Stomach (tissue), 9 donors: ENCODE results near the gene ABCF2. TPM values are rescaled to one million over a fixed set of nuclear protein-coding genes. Genes with fewer than 3 reads are reported as not detected.
A peak's percentile ranks its signal among the peaks of the same experiment; 100 is the strongest.

Experiments used
- DNase-seq, 2 donors: peaks; one replicate each; pipeline versions ENCODE4 v3.0.0 to v3.0.0-alpha.2; 2013 to 2019
- H3K27ac ChIP-seq, 5 donors: fragments of 200-600 bp in 4 of 5; sonication (generic) in 4 of 5; one replicate each; pipeline ENCODE4 v1.5.1; 2013 to 2019; ENCODE audit warnings: mild to moderate bottlenecking in 1 of 5, moderate library complexity in 1 of 5
- H3K27me3 ChIP-seq, 3 donors: fragments of 200-600 bp; sonication (generic); one replicate each; pipeline ENCODE4 v1.5.1; 2017 to 2019; ENCODE audit warnings: mixed run types in 1 of 3
- H3K36me3 ChIP-seq, 4 donors: fragments of 200-600 bp; sonication (generic); 1 replicate in 3 of 4; 2 replicates in 1 of 4; pipeline ENCODE4 v1.5.1; 2016 to 2019
- H3K4me1 ChIP-seq, 4 donors: fragments of 200-600 bp; sonication (generic); one replicate each; pipeline ENCODE4 v1.5.1; 2016 to 2019
- H3K4me3 ChIP-seq, 4 donors: fragments of 200-600 bp; sonication (generic) in 3 of 4; one replicate each; pipeline ENCODE4 v1.5.1; 2016 to 2019; ENCODE audit warnings: mild to moderate bottlenecking in 1 of 4
- H3K9me3 ChIP-seq, 4 donors: fragments of 200-600 bp; sonication (generic); one replicate each; pipeline ENCODE4 v1.5.1; 2016 to 2019
- CTCF ChIP-seq, 7 experiments: fragments of 450-650 bp in 4 of 7; fragments of 200-600 bp in 3 of 7; sonication (generic) in 3 of 7; IDR thresholded peaks; one replicate each; pipeline ENCODE4 v1.5.1; 2016 to 2019; ENCODE audit warnings: antibody characterized with exemption in 7 of 7, control low read depth in 2 of 7, mild to moderate bottlenecking in 1 of 7
- EP300 ChIP-seq: sonication (generic); formaldehyde crosslinking; IDR thresholded peaks from one replicate; pipeline ENCODE4 v1.6.1; 2017; ENCODE audit warnings: antibody characterized with exemption
- POLR2A ChIP-seq, 4 donors: fragments of 450-650 bp; IDR thresholded peaks; one replicate each; pipeline ENCODE4 v1.6.1; 2016; ENCODE audit warnings: antibody characterized with exemption in 4 of 4, control low read depth in 2 of 4, mild to moderate bottlenecking in 1 of 4, moderate library complexity in 1 of 4
- POLR2AphosphoS5 ChIP-seq, 3 donors: sonication (generic); formaldehyde crosslinking; IDR thresholded peaks; one replicate each; pipeline ENCODE4 v1.6.1; 2016; ENCODE audit warnings: antibody characterized with exemption in 3 of 3
- WGBS, 5 donors: extraction: QIAGEN DNeasy Blood & Tissue Kit in 3 of 5; methylation state at CpG; one replicate each; pipeline versions ENCODE4 v1.1.5 to v1.1.7; 2013 to 2018; 5-methylcytosine and 5-hydroxymethylcytosine counted together
- intact Hi-C: fragments of 100-400 bp; cut with DNase I; formaldehyde crosslinking; loops from one replicate; pipeline ENCODE4 v1.15.1; 2023; ENCODE audit warnings: low total_unique reads
- polyA plus RNA-seq, 3 donors: library from polyadenylated mRNA; stranded (reverse); fragments of 200-250 nt; gene quantifications; one replicate each; pipeline ENCODE4 v1.2.3, GENCODE V29; 2013
- total RNA-seq, 5 donors: library from RNA; depleted of rRNA; stranded (reverse); fragments of >200 nt; gene quantifications; one replicate each; pipeline versions ENCODE4 v1.1.0 to v1.2.3, GENCODE V29; 2014 to 2016
- donor health status: healthy with polysubstance abuse.
- donor health status: Bipolar disorder and iron deficiency.
- donor health status: healthy.

The ABCF2 gene
- total and polyA plus RNA-seq, 8 donors = 5.2 to 28.0 (median 15.2) TPM

GRCh38 chr7:151168003-151168786, 58.8 kb downstream of the ABCF2 start:
- H3K4me3 ChIP-seq = peak overlapping the region; percentile 46 to 66 (median 50)
- peaks cover 18 to 28% (median 23%) of the 10 kb centered on the region in 4 donors for H3K4me1 ChIP-seq
- TF ChIP-seq CTCF (IDR thresholded peaks at IDR 0.05) (peak in 4 of 7 experiments; percentile 31 to 70 (median 55)), EP300 (no peak)
- intact Hi-C loops = loop anchor here (5.0 kb wide), 1 partner anchor 41 kb away; no protein-coding TSS in a partner anchor
- H3K27ac ChIP-seq = no peak overlapping the region
- H3K36me3 ChIP-seq = no peaks in the 10 kb centered on the region
- WGBS, 5 donors = 2 to 4% (median 3%) methylated on average over 25 to 51 of the region's 52 CpGs
- H3K27me3 ChIP-seq = peaks cover 16 to 93% (median 57%) of the 10 kb centered on the region in 3 donors
- peak; percentile 42 to 76 for DNase-seq
- H3K9me3 ChIP-seq = no peaks in the 10 kb centered on the region

GRCh38 chr7:151167197-151167961, 59.6 kb downstream of the ABCF2 start, which contains the start of gene GBX1:
Gene GBX1, minus strand, starts transcription at chr7:151167694. Its CDS starts 146 bp downstream, at chr7:151167548.
- Histone ChIP-seq H3K27me3 (peaks cover 16 to 93% (median 55%) of the 10 kb centered on the region in 3 donors), H3K4me3 (peak within 1 kb of the TSS; percentile 46 to 66 (median 50))
- DNase-seq = peak; percentile 20 to 79

GRCh38 chr7:151166629-151167196, 60.3 kb downstream of the ABCF2 start:
- DNase-seq = no peak
- no peaks in the 10 kb centered on the region for H3K36me3 ChIP-seq
- H3K27ac ChIP-seq = no peak overlapping the region
- H3K4me3 ChIP-seq = peak overlapping the region; percentile 46 to 66 (median 50)
- TF ChIP-seq EP300 = no peak
- no peak for TF ChIP-seq POLR2AphosphoS5 (IDR thresholded peaks at IDR 0.05)
- TF ChIP-seq POLR2A (IDR thresholded peaks at IDR 0.05) = no peak
- no peak for TF ChIP-seq CTCF (IDR thresholded peaks at IDR 0.05)
- no peaks in the 10 kb centered on the region for H3K9me3 ChIP-seq
- WGBS, 5 donors = 11 to 24% (median 13%) methylated on average over 15 to 31 of the region's 31 CpGs
- H3K27me3 ChIP-seq = peaks cover 16 to 92% (median 55%) of the 10 kb centered on the region in 3 donors
- intact Hi-C loops = loop anchor here (5.0 kb wide), 1 partner anchor 39 kb away; no protein-coding TSS in a partner anchor
- H3K4me1 ChIP-seq = peaks cover 18 to 21% (median 20%) of the 10 kb centered on the region in 4 donors

More at GRCh38 chr7:151167197-151167961, 59.6 kb downstream of the ABCF2 start, which contains the start of gene GBX1:
- H3K4me1 ChIP-seq = peaks cover 18 to 23% (median 21%) of the 10 kb centered on the region in 4 donors
- H3K27ac ChIP-seq = no peak within 1 kb of the TSS
- WGBS, 5 donors = 1 to 2% (median 1%) methylated on average over 26 to 101 of the region's 101 CpGs
- intact Hi-C loops = loop anchor here (5.0 kb wide), 1 partner anchor 40 kb away; no protein-coding TSS in a partner anchor
- H3K36me3 ChIP-seq = no peaks in the 10 kb centered on the region
- no peaks in the 10 kb centered on the region for H3K9me3 ChIP-seq
- TF ChIP-seq CTCF (IDR thresholded peaks at IDR 0.05) (no peak), POLR2AphosphoS5 (IDR thresholded peaks at IDR 0.05) (no peak), EP300 (no peak), POLR2A (IDR thresholded peaks at IDR 0.05) (no peak)

Other genes starting within 250 kb of the ABCF2 start
- 10 to 100 TPM in 2 of 5 donors, 1 to 10 TPM in 3; 4.5 to 77.7 (median 8.8) TPM for gene KCNH2, start 248.9 kb downstream of the ABCF2 start, total RNA-seq
- gene KCNH2, start 248.9 kb downstream of the ABCF2 start, polyA plus RNA-seq = 10 to 100 TPM in 1 of 3 donors, 1 to 10 TPM in 2; 4.0 to 13.4 (median 4.2) TPM
- gene NOS3, start 236.2 kb downstream of the ABCF2 start, total RNA-seq = 10 to 100 TPM in 3 of 5 donors, 1 to 10 TPM in 2; 6.2 to 45.1 (median 27.7) TPM
- 1 to 10 TPM; 2.5 to 5.3 (median 4.4) TPM for gene NOS3, start 236.2 kb downstream of the ABCF2 start, polyA plus RNA-seq
- gene ATG9B, start 202.7 kb downstream of the ABCF2 start, total RNA-seq = 10 to 100 TPM in 1 of 5 donors, under 1 TPM in 1, not detected in 3; 0.55 to 33.0 TPM
- 10 to 100 TPM in 1 of 3 donors, under 1 TPM in 1, not detected in 1; 0.31 to 17.1 TPM for gene ATG9B, start 202.7 kb downstream of the ABCF2 start, polyA plus RNA-seq
- gene ABCB8, start 198.8 kb downstream of the ABCF2 start, total RNA-seq = 10 to 100 TPM; 14.1 to 57.2 (median 33.9) TPM
- 10 to 100 TPM in 1 of 3 donors, 1 to 10 TPM in 2; 9.5 to 19.1 (median 10.0) TPM for gene ABCB8, start 198.8 kb downstream of the ABCF2 start, polyA plus RNA-seq
- 10 to 100 TPM in 2 of 5 donors, under 1 TPM in 3; 0.29 to 25.9 (median 0.43) TPM for gene ASIC3, start 178.7 kb downstream of the ABCF2 start, total RNA-seq
- gene ASIC3, start 178.7 kb downstream of the ABCF2 start, polyA plus RNA-seq = 1 to 10 TPM; 2.7 to 4.7 (median 3.7) TPM
- 10 to 100 TPM in 2 of 5 donors, 1 to 10 TPM in 1, under 1 TPM in 1, not detected in 1; 0.87 to 46.1 (median 11.0) TPM for gene CDK5, start 169.3 kb downstream of the ABCF2 start, total RNA-seq
- gene CDK5, start 169.3 kb downstream of the ABCF2 start, polyA plus RNA-seq = 10 to 100 TPM in 2 of 3 donors, 1 to 10 TPM in 1; 8.3 to 13.3 (median 11.8) TPM
- 100 to 1,000 TPM in 4 of 5 donors, 10 to 100 TPM in 1; 65.9 to 296 (median 128) TPM for gene SLC4A2, start 167.6 kb downstream of the ABCF2 start, total RNA-seq
- 100 to 1,000 TPM; 121 to 157 (median 124) TPM for gene SLC4A2, start 167.6 kb downstream of the ABCF2 start, polyA plus RNA-seq
- gene FASTK, start 146.4 kb downstream of the ABCF2 start, total RNA-seq = 100 to 1,000 TPM in 3 of 5 donors, 10 to 100 TPM in 2; 40.0 to 415 (median 116) TPM
- 100 to 1,000 TPM in 2 of 3 donors, 10 to 100 TPM in 1; 70.3 to 149 (median 129) TPM for gene FASTK, start 146.4 kb downstream of the ABCF2 start, polyA plus RNA-seq
- gene TMUB1, start 143.7 kb downstream of the ABCF2 start, total RNA-seq = 10 to 100 TPM; 12.7 to 78.2 (median 42.9) TPM
- gene TMUB1, start 143.7 kb downstream of the ABCF2 start, polyA plus RNA-seq = 10 to 100 TPM; 69.6 to 86.8 (median 72.4) TPM
- 100 to 1,000 TPM in 2 of 5 donors, 10 to 100 TPM in 3; 32.5 to 342 (median 83.9) TPM for gene AGAP3, start 140.7 kb downstream of the ABCF2 start, total RNA-seq
- 10 to 100 TPM; 36.0 to 60.8 (median 45.8) TPM for gene AGAP3, start 140.7 kb downstream of the ABCF2 start, polyA plus RNA-seq
- not detected for gene GBX1, start 59.5 kb downstream of the ABCF2 start, total RNA-seq
- not detected for gene GBX1, start 59.5 kb downstream of the ABCF2 start, polyA plus RNA-seq
- gene ASB10, start 40.0 kb downstream of the ABCF2 start, total RNA-seq = not detected
- under 1 TPM in 1 of 3 donors, not detected in 2; 0.05 TPM for gene ASB10, start 40.0 kb downstream of the ABCF2 start, polyA plus RNA-seq
- not detected for gene H2BK1, start 16.7 kb downstream of the ABCF2 start, total RNA-seq
- gene H2BK1, start 16.7 kb downstream of the ABCF2 start, polyA plus RNA-seq = not detected
- 100 to 1,000 TPM in 1 of 5 donors, 10 to 100 TPM in 4; 12.8 to 100 (median 66.9) TPM for gene CHPF2, start 5.3 kb upstream of the ABCF2 start, total RNA-seq
- 10 to 100 TPM in 2 of 3 donors, 1 to 10 TPM in 1; 5.8 to 15.5 (median 13.8) TPM for gene CHPF2, start 5.3 kb upstream of the ABCF2 start, polyA plus RNA-seq
- 100 to 1,000 TPM in 1 of 5 donors, 10 to 100 TPM in 4; 11.6 to 105 (median 22.5) TPM for gene SMARCD3, start 21.5 kb upstream of the ABCF2 start, total RNA-seq
- gene SMARCD3, start 21.5 kb upstream of the ABCF2 start, polyA plus RNA-seq = 10 to 100 TPM; 27.4 to 43.5 (median 38.6) TPM
- gene NUB1, start 114.6 kb upstream of the ABCF2 start, total RNA-seq = 100 to 1,000 TPM in 1 of 5 donors, 10 to 100 TPM in 4; 16.3 to 121 (median 40.0) TPM
- 10 to 100 TPM; 22.2 to 31.6 (median 26.5) TPM for gene NUB1, start 114.6 kb upstream of the ABCF2 start, polyA plus RNA-seq
- gene WDR86, start 182.8 kb upstream of the ABCF2 start, total RNA-seq = 10 to 100 TPM in 1 of 5 donors, 1 to 10 TPM in 4; 1.2 to 15.8 (median 6.2) TPM
- gene WDR86, start 182.8 kb upstream of the ABCF2 start, polyA plus RNA-seq = 1 to 10 TPM; 2.2 to 7.5 (median 4.1) TPM
- not detected for gene CRYGN, start 212.9 kb upstream of the ABCF2 start, total RNA-seq
- gene CRYGN, start 212.9 kb upstream of the ABCF2 start, polyA plus RNA-seq = not detected